GM18873 (cell line): ENCODE data around the gene SCYL1.

Experiments used
- ATAC-seq: cut with Tn5 transposase; IDR thresholded peaks from one replicate; pipeline ENCODE4 v1.9.1; 2021; ENCODE audit warnings: mild to moderate bottlenecking, moderate library complexity, moderate number of reproducible peaks; ENCODE audit not compliant: unreplicated experiment, low FRiP score

SCYL1 gene

DNA sequence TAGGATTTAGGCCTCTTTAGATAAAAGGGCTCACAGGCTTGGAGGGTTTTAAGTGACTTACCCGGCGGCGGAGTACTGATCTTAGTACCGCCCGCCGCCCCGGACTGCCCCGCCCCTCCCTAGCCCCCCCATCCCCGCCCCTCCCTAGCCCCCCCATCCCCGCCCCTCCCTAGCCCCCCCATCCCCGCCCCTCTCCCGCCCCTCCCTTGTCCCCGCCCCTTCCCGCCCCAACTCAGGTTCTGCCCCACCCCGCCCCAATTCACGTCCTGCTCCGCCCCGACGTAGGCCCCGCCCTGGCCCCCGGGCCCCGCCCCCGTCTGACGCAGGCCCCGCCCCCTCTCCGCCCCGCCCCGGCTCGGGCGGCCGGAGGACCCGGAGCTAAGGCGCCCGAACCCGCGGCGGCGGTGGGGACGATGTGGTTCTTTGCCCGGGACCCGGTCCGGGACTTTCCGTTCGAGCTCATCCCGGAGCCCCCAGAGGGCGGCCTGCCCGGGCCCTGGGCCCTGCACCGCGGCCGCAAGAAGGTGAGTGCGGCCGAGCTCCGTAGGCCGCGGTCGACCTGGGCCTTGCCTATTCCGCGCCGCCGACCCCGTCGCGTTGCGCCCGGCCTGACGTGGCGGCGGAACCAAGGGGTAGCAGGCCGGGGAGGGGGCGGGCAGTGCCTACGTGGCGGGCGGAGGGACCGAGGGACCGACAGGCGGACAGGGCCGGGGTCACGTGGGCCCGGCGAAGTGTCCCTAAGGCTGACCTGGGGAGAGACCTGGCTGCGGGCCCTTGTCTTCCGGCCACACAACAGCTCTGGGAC lies at the start of gene SCYL1:
Gene SCYL1 (plus strand): TSS at position 343 of the 805 bp plus-strand sequence. CDS start 71 bp downstream, at position 414.
- ATAC-seq, result no peak

DNA sequence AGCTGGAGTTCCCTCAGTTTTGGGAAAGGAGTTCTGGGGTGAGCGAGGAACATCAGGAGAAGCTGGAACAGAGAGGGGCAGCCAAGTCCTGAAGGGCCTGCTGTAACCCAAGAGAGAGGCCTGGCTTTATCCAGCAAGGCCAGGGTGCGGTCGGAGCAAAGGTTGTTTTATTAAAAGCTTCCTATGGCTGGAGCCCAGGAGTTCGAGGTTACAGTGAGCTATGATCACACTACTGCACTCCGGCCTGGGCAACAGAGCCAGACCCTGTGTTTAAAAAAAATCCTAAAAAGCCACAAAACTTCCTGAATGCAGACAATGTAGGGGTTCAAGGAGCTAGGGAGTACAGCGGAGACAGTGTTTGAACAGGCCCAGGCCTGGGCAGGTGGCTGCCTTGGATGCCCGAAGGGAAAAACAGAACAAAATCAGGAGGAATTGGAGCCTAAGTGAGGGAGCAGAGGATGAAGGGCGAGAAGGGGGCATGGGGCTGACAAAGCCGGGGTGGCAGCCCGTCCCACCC lies 48.2 kb upstream of the SCYL1 start:
- no peak for ATAC-seq

DNA sequence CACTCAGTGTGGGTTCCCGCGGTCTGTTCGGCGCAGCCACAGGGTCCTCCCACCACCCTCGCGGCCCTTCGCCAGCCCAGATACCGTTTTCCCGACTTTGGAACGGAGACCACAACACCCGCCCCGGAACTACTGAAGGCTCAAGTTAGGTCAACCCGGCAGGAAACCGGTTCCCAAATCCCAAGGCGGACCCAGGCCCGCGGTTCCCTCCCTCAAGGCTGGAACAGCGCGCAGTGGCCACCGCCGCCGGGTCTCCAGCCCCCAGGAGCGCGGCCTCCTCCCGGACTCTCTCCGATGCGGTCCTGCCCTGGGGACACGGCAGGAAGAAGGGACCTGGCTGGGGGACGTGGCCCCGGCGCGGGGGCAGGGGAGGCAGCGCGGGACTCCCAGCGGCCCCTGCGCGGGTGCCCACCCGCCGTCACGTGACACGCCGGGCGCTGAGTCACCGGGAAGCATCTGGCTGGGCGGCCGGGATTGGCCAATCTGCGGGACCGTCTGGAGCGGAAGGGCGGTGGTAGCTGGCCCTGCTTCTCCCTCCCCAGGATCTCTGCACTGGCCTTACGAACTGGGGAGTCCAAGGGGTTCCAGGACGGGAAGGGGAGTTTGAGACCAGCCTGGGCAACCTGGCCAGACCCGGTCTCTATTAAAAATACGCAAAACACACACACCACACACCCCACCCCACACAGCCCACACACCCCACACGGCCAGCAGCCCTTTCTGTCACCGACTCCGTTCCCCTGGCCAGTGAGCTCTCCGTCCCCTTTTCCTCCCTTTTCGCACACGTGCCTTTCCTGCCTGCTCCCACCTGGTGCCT lies 47.5 kb upstream of the SCYL1 start:
- peak; percentile 60 for ATAC-seq

DNA sequence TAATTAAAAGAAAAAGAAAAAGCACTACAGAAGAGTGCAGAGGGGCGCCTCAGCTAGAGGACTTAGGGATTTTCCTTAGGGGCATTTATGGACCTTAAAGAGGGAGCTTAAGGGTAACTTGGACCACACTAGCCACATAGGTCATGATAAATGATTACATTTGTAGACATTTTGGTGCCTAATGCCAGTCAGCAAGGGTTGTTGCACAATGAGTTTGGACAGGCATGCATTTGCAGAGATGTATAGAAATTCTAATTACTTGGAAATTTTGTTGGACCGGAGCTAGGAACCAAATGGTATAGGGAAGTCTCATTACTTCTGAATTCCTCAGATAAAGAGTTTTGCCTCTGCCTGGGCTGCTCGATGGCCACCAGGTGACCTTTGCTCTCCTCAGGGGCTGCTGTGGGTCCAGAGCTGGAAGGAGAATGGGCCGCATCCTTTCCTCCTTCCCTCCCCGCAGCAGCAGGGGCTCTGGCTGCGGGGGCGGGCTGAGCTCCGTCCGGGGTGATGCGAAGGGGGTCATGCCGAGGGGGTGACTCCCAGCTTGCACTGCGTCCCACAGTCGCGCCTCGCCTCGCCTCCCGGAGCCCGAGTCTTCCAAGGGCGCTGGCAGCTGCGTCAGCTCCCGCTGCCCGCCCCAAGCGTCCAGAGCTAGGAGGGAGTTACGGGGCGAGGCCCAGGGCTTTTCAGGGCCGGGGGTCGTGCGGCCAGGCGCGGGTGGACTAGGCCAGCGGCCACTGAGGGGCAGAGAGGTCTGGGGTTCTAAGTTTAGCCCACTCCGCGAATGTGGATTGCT lies 46.3 kb upstream of the SCYL1 start:
- ATAC-seq, result no peak

DNA sequence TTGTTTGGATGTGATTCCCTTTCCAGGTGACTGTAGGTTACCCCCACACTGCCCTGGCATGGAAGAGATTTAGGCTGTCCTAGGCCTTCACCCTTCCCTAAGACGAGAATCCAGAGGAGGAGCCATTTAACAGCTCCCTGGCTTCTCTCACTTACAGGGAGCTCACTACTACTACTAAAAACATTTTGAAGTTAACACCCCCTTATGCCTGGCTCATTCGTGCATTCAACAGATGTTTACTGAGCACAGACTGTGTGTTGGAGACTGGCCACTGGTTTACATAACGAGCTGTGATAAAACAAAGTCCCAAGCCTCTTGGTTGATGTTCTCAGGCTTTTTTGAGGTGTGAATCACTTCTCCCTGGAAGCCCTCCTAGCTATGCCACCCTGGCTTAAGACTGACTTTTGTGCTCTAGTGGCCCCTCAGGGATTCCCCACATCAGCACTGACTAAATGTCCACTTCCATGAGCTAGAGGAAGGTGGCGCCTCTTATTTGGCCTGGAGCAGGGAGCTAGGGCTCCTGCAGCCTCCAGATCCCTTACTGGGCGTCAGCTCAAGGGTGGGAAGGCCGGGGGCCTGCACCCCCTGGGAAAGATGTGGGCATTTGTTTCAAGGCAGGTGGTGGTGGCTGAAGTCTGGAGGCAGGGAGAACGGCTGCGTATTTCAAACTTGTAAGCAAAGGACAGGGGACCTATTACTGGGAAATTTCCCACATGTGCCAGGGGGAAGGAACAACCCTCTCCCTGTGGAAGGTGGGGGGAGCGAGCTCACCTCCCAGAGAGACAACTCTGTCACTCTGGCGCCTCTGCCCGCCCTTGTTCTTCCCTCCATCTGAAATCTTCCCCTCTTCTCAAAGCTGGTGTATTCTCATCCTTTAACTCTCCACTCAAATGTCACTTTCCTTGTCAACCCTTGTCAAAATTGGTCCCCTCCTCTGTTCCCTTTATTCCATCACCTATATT lies 45.4 kb upstream of the SCYL1 start:
- ATAC-seq, result no peak

DNA sequence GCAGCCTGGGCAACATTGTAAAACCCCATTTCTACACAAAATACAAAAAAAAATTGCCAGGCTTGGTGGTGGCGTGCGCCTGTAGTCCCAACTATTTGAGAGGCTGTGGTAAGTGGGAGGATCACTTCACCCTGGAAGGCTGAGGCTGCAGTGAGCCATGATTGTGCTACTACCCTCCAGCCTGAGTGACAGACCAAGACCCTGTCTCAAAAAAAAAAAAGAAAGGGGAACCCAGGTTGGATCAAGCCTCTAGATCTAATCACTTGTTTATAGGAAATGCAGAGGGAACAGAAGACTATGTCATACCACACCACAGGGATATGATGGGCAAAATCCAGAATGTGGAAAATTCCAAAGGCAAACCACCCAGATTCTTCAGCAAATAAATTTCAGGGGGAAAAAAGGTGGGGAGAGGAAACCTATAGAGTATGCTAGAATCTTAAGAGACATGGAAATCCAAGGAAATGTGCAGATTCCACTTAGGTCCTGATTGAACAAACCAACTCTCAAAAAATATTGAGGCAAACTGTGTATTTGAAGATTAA lies 42.5 kb upstream of the SCYL1 start:
- no peak for ATAC-seq

DNA sequence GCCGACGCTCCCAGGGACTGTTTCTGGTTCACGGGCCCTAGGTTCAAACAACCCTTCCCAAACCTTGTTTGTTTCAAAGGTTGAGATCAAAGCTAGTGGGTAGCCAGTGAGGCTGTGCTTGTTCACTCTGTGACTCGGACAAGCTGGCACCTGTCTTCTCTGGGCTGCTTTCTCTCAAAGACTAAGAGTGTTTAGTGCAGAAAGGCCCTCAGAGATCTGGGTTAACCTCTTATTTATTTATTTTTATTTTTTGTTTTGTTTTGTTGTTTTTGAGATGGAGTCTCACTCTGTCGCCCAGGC lies 39.0 kb upstream of the SCYL1 start:
- ATAC-seq, result no peak

DNA sequence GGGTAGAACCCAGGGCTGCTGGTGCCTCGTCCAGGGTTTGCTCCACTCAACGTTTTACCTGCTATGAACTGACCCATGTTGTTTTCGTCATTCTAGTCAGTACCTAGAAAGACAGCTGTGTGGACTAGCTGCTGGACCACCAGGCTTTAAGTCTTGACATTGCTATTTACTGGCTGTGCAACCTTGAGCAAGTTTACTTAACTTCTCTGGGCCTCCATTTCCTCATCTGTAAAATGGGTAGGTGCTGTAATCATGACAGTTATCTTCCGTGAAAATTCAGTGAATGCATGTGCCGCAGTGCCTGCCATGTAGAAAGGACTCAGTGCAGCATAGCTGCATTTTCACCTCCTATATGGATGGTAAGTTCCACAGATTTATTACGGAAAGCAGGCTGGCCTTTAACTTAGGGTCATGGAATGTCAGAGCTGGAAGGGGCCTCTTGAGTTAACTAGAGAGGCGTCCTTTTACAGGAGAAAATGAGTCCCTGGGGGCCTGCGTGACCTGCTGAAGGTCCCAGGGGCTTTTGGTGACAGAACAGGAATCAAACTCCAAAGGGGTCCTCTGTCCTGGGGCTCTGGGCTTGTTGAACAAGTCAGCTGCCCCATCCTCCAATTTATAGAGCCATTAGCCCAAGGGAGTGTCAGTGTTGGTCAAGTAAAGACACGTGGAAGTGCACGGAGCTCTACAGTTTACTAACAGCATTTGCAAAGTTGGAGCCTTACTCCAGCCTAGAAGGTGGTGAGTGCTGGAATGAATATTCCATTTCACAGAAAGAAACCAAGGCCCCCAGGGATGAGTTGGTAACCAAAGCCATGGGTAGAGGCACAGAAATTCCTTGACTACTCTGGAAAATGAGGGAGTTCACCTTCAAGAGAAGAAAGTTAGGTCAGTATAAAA lies 38.1 kb upstream of the SCYL1 start:
- no peak for ATAC-seq

DNA sequence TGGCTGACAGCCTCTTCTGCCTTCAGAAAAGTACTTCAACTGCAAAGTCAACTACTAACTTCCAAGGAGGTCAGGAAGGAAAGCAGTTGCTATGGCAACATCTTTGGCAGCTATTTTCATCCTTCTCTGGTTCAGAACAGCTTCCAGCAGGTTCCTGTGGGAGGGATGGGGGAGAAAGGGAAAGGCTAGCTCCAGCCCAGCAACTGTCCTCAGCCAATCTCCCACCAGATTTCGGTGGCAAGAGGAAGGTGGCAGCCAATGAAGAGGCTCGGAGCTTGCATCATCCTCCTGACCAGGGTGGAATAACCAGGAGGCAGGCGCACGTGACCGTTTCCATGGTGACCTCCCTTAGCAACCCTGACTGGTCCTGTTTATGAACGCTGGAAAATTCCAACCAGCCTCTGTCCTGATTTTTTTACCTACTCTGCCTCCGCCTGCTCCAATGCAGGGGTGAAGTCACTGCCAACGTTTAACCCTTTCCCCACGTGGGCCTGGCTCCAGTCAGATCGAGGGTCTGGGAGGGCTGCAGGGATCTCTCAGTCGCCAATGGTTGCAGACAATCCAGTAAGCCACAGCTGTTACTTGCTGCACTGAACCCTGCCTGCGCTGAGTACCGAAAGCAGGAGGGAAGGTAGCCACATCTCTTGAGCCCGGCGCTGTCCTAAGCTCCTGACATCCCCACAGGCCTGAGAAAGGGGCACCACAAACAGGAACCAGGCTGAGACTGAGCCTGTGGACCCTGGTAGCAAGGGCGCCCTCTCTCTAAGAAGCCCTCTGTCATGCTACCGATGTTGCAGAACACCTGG lies 37.2 kb upstream of the SCYL1 start:
- ATAC-seq, result no peak

DNA sequence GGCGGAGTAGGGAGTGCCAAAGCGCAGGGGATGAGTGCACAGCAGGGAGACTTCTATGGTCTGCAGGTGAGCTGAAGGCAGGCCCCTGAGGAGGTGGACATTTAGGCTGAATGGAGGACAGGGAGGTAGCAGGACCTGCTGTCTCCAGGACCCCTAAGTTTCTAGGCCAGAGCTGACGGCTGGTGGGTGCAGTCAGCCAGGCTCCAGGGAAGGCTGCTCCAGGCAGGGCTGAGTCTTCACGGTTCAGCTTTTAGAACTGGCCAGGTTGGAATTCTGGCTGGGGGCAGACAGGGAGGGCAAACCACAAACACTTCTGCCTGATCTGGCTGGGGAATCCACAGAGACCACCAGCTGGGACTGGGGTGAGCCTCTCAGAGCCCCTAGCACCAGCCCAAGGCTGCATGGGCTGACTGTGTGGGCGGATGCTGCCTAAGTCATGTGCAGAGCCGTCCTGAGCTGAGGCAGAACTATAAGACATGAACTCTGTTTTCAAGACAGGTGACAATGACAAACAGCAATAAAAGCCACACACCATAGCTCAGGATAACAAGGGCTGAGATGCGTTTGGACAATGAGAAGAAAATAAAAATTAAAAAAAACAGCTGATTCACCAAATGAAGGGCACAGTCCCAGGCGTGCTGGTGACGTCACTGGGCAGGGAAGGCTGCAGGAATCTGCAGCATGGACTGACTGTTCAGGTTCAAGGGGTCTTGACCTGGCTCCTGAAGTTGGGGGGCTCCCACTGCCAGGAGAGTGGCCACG lies 36.4 kb upstream of the SCYL1 start:
- no peak for ATAC-seq

DNA sequence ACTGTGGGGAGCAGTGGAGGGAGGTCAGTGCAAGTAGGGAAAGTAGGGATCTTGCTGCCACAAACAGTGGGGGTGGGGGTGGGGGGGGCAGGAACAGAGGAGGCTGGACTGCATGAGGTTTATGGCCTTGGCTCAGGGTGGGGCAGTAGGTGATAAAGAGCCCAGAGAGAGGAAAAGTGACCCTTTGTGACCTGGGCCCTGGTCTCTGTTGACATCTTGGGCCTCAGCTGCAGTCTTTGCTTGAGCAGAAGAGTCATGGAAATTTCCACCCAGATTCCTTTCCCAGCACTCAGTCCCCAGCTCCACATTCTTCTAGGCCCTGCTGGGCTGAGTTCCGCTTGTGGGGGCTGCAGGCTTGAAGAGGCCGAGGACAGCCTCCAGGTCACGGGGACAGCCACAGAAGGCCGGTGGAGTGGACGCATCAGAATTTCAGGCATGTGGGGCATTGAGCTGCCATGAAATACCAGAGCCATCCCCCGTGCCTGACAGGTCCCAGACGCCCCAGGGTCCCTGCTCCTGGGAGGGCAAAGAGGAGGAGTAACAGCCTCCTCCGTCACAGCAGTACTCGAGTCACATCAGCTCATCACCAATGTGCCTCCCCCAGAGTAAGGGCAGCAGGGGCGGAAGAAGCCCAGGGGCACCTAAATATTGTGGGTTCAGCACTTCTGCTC lies 35.7 kb upstream of the SCYL1 start:
- no peak for ATAC-seq

DNA sequence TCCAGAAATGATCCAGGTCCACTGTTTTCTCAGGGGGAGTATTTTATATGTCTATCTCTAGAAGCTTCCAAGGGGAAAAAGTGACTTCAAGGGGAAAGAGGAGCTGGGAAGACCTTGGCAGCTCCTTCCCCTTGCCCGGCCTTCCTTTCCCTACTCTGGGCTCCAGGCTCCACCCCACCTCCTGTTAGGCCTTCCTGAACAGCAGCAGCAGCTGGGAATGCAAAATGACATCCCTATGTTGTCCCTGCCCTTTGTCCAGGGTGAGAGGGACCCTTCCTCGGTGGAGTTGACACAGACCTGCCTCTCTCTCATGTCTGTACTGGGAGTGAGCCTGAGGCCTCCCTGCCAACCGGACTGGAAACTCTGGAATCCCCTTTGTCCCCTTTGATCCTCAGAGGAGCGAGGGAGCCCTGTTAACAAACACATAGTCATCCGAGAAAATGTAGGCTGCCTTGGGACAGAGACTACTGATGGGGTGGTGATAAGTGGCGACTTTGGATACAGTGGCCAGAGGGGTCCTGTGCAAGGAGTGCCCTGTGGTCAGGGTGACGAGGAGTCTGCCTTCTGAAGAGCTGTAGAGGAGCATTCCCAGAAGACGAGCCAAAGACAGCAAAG lies 35.1 kb upstream of the SCYL1 start:
- ATAC-seq, result no peak

DNA sequence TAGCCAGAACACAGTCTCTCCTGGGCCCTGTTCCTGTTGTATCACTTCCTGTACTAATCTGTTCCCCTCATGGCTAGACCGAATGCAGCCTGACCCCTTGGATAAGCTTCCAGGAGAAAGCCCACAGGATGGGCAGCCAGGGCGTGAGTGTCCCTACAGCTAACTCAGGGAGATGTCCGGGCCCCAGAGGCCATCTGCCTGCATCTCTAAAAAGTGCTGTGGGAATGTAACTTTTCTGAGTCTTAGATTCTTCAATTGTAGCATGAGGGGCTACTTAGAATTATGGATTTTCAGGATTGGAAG lies 33.8 kb upstream of the SCYL1 start:
- no peak for ATAC-seq

DNA sequence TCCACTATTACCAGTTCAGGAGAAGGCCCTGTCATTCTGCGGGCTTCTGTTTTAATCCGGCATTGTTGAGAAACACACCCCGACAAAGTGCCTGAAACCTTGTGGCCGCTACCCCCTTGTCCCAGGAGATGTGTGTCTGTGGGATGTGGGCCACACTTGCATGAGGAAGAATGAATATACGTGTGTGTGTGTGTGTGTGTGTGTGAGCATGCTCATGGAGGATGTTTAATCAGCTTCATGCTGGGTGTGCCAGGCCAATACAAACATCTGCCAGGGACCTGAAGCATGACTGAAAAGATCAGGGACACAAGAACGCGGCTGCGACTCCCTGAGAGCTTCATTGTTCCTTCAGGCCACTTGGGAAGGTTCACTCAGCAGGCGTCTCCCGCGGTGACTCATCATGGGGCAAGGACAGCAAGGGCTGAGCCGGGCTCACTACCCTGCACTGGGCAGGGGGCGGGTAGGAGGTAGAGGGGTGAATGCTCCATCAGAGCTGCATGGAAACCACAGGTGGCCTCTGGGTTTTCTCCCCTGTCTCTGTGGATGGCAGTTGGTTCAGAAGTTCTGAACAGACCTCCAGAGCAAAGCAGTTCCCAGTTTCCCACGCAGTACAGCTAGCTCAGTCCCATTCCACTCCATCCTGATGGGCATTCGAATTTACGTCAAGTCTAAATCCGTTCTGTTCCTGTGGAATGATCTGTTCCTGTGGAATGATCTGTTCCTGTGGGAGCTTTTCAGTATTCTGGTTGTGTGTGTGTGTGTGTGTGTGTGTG lies 33.1 kb upstream of the SCYL1 start:
- no peak for ATAC-seq

DNA sequence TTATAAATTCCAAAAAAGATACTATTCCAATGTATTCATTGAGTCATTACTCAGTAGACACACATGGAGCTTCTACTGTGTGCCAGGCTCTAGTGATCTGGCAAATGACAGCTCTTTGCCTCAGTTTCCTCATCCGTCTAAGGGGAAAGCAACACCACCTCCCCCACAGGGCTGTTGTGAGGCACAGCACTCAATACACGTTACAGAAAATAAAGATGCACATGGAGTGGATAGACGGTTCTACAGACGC lies 32.6 kb upstream of the SCYL1 start:
- no peak for ATAC-seq
